Measurements from ENCODE around the gene FNDC3A.

DNA sequence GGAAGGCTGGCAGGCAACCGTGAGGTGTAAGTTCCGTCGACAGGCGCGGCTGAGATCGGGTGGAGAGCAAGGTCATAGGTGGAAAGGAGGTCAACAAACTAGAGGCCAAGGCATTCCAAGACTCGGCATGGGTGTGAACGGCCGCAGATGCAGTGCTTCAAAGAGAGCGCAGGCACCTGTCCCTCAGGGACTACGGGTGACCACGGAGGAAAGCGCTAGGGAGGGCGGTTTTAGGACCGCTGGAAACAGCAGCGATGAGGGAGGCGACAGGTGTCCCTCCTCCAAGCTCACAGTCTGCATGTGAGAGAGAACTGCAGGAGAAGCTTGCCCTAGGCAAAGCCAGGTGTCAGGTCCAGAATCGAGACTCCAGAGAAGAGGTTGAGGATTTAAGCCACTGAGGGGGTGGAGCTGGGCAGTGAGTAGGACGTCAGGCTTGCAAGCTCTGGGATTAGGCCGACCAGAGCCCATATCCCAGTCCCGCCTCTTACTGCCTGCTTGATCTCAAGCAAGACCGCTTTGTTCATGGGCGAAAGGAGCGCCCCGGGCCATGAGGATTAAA, 242.9 kb downstream of the FNDC3A start:
- TF ChIP-seq NCOR1 (IDR thresholded peaks at IDR 0.05) (no peak), ZNF354B (CRISPR knock-in tag; IDR thresholded peaks at IDR 0.05) (no peak), MAX (CRISPR knock-in tag; IDR thresholded peaks at IDR 0.05) (no peak), EP300 (IDR thresholded peaks at IDR 0.05; ENCODE audit: low read length) (no peak), MXI1 (IDR thresholded peaks at IDR 0.05; ENCODE audit: low read depth, low read length) (no peak)
